ENCODE results near the gene EXD3. TPM values are rescaled to one million over a fixed set of nuclear protein-coding genes. Genes with fewer than 3 reads are reported as not detected.

EXD3 gene
- total RNA-seq, 1 donor = 28.3 TPM

GRCh38 chr9:137433349-137433915 is 10.5 kb upstream of the EXD3 start:
- no peak for DNase-seq (ENCODE audit: low read depth in 2 of 3, low spot score in 2 of 3)

DNA sequence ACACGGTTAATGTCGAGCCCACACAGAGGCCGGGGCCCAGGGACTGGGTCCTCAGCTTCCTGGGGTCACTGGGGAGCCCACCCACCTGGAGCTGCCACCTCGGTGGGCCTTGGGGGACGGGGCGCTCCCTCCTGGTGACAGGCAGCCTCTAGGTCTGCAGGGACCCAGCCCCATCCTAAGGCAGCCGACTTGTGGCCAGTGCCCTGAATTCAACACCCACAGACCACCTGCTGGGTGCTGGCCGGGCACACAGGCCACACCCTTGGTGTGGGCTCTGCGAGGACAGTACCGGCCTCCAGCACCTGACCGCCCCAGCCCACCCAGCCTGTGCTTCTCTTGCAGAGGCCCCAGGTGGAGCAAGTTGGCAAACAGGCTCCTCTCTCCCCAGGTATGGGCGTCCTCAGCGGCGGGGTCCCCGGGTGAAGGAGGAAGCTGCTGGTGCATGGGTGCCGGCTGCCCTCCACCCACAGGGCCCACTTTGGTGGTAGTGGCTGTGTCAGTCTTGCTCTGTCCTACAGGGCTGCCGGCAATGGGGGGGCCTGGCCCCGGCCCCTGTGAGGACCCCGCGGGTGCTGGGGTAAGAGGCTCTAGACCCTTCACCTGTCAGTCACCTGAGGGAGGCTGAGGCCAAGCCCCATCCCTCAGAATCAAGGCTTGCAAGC is 9.9 kb upstream of the EXD3 start:
- no peak for DNase-seq (ENCODE audit: low read depth in 2 of 3, low spot score in 2 of 3)

- no peak for DNase-seq (ENCODE audit: low read depth in 2 of 3, low spot score in 2 of 3)
These were observed 8.5 kb upstream of the EXD3 start for GRCh38 chr9:137431416-137431931.

GRCh38 chr9:137430723-137431415 is 7.9 kb upstream of the EXD3 start:
- DNase-seq (ENCODE audit: low read depth in 2 of 3, low spot score in 2 of 3) = no peak

GRCh38 chr9:137429974-137430722 is 7.2 kb upstream of the EXD3 start:
- DNase-seq (ENCODE audit: low read depth in 2 of 3, low spot score in 2 of 3) = no peak

DNA sequence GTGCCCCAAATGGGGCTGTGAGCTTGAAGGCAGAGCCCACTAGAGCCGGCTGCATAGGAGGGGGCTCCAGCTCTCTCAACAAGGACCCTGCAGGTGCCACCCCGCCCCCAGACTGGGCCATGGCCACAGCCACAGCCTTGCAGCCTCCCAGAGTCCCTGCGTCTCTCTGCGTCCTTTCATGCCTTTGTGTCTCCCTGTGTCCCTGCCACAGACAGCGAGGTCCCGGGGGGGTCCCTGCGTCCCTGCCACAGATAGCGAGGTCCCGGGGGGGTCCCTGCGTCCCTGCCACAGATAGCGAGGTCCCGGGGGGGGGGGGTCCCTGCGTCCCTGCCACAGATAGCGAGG is 6.6 kb upstream of the EXD3 start:
- DNase-seq (ENCODE audit: low read depth in 2 of 3, low spot score in 2 of 3) = no peak

DNA sequence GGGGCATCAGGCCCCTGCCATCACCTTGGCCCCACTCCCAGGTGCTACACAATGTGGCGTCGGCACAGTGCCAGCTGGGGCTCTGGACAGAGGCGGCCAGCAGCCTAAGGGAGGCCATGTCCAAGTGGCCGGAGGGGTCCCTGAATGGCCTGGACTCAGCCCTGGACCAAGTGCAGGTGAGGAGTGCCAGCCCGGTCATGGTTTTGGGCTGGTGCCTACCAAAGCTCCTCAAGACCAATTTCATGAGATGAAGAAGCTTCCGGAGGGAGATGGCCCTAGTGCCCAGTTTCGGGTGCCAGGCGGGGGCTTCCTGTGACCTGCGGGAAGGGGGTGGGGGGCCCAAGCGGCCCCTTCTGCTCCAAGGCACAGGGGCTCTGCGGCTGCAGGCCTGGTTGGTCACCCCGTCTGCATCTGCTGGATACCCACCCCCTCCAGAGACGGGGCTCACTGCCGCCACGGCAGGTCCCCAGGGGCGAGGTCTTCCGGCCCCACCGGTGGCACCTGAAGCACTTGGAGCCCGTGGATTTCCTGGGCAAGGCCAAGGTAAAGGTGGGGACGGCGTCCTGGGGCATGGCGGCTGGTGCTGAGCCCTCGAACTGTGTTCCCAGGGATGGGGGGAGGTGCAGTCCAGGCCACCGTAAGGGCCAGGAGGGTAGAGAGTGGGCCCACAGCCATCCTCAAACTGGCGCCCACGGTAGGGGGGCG is 6.0 kb upstream of the EXD3 start:
- no peak for DNase-seq (ENCODE audit: low read depth in 2 of 3, low spot score in 2 of 3)

GRCh38 chr9:137428311-137428630 is 5.3 kb upstream of the EXD3 start:
- no peak for DNase-seq (ENCODE audit: low read depth in 2 of 3, low spot score in 2 of 3)

DNA sequence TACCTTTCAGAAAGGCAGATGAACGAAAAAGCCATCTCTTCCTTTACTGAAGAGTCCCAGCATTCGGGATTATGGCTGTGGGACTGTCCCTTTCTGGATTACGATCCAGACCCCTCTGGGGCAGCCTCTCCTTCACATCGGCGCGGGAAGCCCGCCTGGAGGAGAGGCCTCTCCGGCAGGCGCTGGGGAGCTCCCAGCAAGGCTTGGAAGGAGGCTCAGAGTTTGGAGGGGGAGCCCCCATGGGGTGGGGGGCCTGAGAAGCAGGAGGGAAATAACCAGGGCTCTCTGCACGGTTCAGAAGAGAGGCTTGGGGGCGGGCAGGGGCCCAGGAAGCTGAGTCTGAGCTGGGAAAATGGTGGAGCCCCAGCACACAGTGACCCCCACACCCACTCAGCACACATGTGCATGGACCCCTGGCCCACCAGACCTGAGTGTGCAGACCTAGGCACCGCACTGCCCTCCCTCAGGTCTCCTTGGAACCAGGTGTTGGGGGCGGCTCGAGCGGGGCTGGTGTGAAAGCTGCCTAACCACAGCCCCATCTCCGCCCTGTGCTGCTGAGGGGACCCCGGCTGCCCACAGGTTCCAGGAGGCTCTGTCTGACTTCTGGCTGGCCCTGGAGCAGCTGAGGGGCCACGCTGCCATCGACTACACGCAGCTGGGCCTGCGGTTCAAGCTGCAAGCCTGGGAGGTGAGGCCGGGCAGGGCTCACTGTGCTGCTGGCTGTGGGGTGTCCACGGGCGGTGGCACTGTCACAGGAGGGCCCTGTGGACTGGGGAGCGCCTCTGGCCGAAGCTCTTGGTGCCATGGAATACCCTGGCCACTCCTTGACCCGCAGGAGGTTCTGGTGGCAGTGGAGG is 4.7 kb upstream of the EXD3 start:
- no peak for DNase-seq (ENCODE audit: low read depth in 2 of 3, low spot score in 2 of 3)

GRCh38 chr9:137426018-137426681 is 3.2 kb upstream of the EXD3 start:
- DNase-seq (ENCODE audit: low read depth in 2 of 3, low spot score in 2 of 3) = no peak

DNA sequence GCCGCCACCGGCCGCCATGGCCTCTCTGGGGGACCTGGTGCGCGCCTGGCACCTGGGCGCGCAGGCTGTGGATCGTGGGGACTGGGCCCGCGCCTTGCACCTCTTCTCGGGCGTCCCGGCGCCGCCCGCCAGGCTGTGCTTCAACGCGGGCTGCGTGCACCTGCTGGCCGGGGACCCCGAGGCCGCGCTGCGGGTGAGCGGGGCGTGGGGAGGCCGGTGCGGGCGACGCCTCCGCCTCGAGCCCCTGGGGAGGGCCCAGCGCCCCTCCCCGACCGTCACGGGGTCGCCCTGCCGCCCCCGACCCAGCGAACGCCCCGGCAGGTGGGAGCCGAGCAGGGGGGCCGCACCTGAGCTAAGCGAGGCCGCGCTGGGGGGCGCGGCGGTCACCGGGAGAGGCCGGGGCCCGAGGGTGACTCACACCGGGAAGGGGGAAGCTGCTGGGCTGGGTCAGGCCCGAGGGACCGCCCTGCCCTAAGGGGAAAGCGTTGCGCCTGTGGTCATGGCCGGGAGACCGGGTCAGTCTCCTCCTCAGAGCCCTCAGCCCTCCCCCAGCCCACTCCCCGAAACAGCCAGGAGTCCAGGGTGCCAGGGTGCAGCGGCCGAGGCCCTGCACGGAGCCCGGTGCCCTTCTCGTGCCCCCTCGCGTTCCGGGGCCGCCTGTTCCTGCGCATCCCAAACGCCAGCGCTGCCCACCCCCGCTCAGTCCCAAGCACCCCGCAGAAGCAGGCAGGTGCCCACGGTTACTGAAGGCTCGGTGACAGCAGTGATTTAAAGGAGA is 741 bp upstream of the EXD3 start:
- no peak for DNase-seq (ENCODE audit: low read depth in 2 of 3, low spot score in 2 of 3)

DNA sequence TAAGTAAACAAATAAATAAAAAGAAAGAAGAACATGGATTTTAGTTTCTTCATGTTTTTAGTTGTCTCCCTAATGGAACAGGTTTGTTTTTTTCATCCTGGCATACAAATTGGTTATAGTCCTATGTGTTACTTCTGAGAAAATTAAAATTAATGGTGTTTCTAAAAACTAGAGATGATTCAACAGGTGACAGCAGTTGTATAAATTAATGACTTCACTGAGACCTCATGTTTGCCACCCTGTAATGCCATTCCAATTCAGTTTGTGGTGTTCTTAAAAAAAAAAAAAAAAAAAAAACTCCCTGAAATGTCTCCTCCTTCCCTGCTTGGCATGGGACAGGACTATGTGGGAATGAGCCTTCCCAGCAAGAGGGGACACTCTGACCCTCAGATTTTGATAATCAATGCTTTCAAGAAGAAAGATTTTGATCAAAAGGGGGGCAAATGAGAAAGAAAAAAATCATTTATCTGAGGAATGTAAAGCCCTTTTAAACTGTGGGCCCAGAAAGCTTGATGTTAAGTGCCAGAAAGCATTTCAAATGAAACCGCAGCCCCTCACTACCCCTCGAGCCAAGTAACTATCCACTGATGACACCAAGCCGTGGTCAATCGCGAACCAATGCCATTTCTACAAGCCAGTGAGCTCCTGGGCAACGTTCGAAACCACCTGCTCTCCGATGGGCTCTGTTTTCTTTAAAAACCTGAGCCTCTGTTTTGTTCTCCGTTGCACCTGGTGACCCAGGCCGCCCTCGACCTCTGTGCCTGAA is 941 bp downstream of the EXD3 start:
- no peak for DNase-seq (ENCODE audit: low read depth in 2 of 3, low spot score in 2 of 3)

- no peak for DNase-seq (ENCODE audit: low read depth in 2 of 3, low spot score in 2 of 3)
These were observed 5.6 kb downstream of the EXD3 start for GRCh38 chr9:137417161-137418021.

DNA sequence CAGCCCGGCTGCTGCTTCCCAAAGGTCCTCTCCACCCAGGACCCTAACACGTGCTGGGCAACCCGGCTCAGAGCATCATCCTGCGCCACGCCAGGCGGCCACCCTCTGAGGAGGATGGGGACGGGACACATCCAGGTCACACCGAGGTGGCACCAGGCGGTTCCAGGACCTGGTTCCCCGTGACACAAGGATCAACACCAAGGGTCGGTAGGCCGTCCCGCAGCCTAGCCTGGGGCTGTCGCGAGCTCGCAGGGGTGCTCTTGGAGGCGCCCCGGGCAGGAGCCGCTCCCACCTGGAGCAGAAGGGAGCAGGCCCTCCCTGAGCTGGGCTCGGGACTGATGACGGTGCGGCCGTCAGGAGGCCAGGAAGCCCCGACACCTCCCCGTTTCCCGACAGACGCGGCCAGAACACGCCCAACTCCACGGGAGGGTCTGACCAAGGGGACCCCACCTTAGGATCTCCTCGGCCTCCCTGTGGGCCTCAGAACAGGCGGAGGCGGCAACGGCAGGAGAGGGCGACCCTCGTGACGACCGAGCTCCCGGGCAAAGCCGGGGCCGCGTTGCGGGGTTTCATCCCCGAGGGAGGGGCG is 6.3 kb downstream of the EXD3 start:
- no peak for DNase-seq (ENCODE audit: low read depth in 2 of 3, low spot score in 2 of 3)

GRCh38 chr9:137416006-137416562 is 6.9 kb downstream of the EXD3 start:
- no peak for DNase-seq (ENCODE audit: low read depth in 2 of 3, low spot score in 2 of 3)

- DNase-seq (ENCODE audit: low read depth in 2 of 3, low spot score in 2 of 3) = no peak
These were observed 7.5 kb downstream of the EXD3 start for GRCh38 chr9:137415451-137415850.
